NCI-H446 (cell line): ENCODE data around the gene LENG9.

Experiments used
- DNase-seq, 2 experiments: peaks; one replicate each; lab custom pipeline; 2025; lab: John Stamatoyannopoulos, UW

LENG9 gene

GRCh38 chr19:54422136-54422535, 41.4 kb downstream of the LENG9 start:
- DNase-seq: no peak

- no peak for DNase-seq
Measured at GRCh38 chr19:54421521-54421920, 42.1 kb downstream of the LENG9 start.

DNA sequence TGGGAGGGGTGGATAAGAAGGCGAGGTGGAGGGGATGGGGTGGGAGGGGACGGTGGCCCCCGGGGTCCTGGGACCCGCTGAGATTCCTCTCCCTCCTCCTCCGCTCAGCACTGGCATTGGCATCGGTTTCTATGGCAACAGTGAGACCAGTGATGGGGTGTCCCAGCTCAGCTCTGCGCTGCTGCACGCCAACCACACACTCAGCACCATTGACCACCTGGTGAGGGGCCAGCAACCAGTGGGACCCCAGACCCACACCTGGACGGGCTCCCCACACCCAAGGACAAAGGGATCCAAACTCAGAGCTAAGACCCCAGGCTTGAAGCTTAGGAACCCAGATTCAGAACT, 42.4 kb downstream of the LENG9 start:
- no peak for DNase-seq

- DNase-seq: no peak
Measured at GRCh38 chr19:54420383-54421168, 43.0 kb downstream of the LENG9 start.

DNA sequence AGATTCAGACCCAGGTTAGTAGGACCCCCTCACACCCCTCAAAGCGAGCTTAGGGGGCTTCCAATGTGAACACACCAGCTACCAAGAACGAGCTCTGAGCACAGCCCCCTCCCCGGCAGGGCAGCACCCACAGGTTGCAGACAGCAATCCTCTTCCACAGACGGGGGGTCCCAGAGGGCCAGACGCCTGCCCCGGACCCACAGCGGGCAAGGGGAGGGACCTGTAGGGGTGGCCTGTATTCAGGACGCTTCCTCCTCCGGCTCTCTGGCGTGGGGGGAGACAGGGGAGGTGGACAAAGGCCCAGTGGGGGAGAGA, 43.6 kb downstream of the LENG9 start:
- DNase-seq: no peak

- DNase-seq: no peak
Measured at GRCh38 chr19:54418930-54419800, 44.4 kb downstream of the LENG9 start.

DNA sequence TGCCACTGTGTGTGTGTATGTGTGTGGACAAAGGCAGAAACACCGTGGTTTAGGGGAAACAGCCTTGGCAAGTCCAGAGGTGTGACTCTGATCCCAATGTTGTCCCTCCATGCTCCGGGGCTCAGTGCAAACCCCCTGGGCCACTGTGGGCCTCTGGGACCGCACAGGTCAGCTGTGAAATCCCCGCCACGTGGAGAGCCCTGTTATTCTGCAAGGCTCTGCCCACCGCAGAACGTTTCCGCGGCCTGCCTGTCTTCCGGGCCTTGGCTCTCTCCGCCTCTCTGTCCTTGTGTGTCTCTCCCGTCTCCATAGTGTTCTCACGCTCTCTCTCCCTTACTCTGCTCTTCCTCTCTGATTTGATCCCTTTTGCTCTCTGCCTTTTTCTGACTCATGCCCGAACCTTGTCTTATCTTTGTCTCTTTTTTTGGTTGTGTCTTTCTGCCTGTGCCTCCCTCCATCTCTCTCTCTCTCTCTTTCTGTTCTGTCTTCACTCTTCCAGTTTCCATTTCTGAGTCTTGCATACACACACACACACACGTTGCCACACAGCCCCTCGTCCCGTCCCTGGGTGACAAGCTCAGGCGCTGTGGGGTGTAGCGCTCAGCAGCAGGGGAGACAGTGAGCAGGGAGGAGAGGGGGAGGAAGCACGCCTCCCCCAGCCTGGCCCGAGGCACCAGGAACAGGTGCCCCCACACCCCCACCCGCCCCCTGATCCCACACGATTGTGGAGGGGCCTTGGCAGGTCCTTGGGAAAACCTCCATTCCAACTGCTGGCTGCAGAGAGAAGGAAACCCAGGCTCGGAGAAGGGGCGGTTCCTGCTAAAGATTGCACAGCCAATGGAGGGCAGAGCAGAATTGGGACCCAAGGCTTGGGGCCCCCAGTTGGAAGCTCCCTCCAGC, 45.3 kb downstream of the LENG9 start:
- DNase-seq: no peak

DNA sequence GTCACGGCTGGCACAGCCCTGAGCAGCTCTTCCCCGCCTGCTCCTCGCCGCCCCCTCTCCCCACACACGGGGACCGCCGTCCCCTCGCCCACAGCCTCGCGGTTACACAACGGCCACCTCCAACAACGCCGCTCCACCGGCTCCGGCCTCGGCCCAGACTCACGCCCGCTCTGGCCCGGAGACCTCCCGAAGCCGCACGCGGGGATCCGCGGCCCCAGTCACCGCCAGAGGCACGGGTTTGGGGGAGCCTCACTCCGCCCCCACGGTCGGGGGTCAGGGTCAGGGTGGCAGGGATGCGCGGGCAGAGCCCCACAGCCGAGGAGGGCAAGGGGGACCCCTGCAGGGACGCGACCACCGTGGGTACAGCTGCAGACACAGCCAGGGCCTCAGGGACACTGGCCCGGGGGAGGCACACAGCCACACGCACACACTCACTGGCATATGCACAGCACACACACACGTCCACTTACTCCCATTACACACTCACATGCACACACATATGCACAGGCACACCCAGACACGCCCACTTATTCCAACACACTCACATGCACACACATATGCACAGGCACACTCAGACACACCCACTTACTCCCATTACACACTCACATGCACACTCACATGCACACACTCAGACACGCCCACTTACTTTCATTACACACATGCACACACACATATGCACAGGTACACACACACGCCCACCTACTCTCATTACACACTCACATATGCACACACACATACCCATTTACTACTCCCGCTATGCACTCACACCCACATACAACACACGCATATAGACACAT, 46.7 kb downstream of the LENG9 start:
- no peak for DNase-seq

- no peak for DNase-seq
Measured at GRCh38 chr19:54415901-54416673, 47.5 kb downstream of the LENG9 start.

DNA sequence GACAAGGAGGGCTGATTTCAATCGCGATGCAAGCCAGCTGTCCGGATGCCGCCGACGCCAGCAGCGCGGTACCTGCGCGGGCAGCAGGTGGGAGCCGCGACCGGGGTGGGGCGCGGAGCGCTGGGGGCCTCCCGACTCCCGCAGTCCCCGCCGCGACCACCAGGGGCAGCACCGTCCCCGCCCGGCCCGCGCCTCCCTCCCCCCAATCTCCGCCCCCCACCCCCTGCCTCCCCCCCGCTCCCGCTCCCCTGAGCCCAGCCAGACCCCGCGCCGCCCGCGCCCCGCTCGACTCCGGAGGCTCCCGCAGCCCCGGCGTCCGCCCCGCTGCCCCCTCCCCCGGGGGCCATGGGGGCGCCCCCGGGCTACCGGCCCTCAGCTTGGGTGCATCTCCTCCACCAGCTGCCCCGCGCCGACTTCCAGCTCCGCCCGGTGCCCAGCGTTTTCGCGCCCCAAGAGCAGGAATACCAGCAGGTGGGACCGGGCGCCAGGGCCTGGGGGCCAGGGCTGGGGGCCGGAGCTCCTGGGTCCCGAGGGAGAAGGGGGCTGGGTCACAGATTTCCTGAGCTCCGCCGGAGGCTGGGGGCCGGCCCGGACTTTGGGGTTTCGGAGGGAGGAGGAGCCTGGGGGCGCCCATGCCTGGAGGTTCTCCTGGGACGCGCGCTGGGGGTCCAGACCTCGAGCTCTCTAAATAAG, 48.2 kb downstream of the LENG9 start, which contains the start of gene TTYH1:
TTYH1 (plus strand) TSS at position 257 of the 693 bp plus-strand sequence; CDS start at position 346, 89 bp downstream.
- DNase-seq: no peak

GRCh38 chr19:54414156-54414555, 49.4 kb downstream of the LENG9 start:
- no peak for DNase-seq

DNA sequence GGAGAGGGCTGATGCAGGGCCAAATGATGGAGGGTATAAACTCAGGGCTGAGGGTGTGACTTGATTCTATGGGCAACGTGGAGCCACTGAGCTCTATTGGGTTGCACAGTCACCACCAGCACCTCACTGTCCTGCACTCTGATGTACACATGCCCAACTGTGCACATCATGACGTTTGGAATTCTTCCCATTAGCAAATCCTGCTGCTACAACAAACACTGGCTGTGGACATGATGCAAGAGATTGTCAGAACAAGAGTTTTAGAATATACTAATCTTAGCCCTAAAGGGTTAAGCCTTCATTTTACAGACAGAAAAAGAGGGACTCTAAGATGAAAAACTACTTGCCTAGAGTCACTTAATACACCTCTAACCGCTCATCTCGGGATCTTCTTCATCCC, 50.7 kb downstream of the LENG9 start:
- no peak for DNase-seq
